Endothelial cell of umbilical vein (primary cell): ENCODE data around the gene CEMP1. TPM values are rescaled to one million over a fixed set of nuclear protein-coding genes. Genes with fewer than 3 reads are reported as not detected.

Source experiments
- BruUV-seq: library from RNA; stranded (reverse); fragments of 400-500 nt; replicated peaks from 2 replicates; lab custom pipeline; 2021; lab: Mats Ljungman, UMichigan
- CTCF ChIA-PET: fragments of 300-600, 350-600 bp; sonication (Branson Sonifier 250); formaldehyde crosslinking; loops from one replicate; lab custom pipeline; 2021; ENCODE audit warnings: antibody characterized with exemption, inconsistent platforms; lab: Charles Lee
- POLR2A ChIA-PET: fragments of 300-600, 350-600 bp; sonication (Branson Sonifier 250); formaldehyde crosslinking; loops from one replicate; lab custom pipeline; 2021; ENCODE audit warnings: antibody characterized with exemption, inconsistent platforms; lab: Charles Lee
- DNase-seq: peaks from one replicate; pipeline ENCODE4 v3.0.0-alpha.2; 2011; ENCODE audit warnings: low read depth, low spot score
- FAIRE-seq: peaks from 2 replicates; lab custom pipeline; 2011; peaks lifted over from hg19 to GRCh38; lab: Jason Lieb, UNC
- H2AFZ ChIP-seq: 2 replicates; pipeline ENCODE4 v1.6.0; 2012; ENCODE audit warnings: low read depth, low read length, control low read depth, inconsistent platforms
- H3K27ac ChIP-seq: 2 replicates; pipeline ENCODE4 v1.5.1; 2011; ENCODE audit warnings: low read depth, mild to moderate bottlenecking, control low read depth, low read length, moderate library complexity; ENCODE audit not compliant: insufficient read depth
- H3K27me3 ChIP-seq, 2 experiments: 2 replicates each; pipeline versions ENCODE4 v1.6.0 to v1.6.1; 2011; ENCODE audit warnings: low read length in 2 of 2, mixed read lengths in 1 of 2; ENCODE audit not compliant: control insufficient read depth in 2 of 2, insufficient read depth in 2 of 2
- H3K36me3 ChIP-seq, 2 experiments: 2 replicates in 1 of 2; 3 replicates in 1 of 2; pipeline ENCODE4 v1.5.1; 2011; ENCODE audit warnings: low read length in 2 of 2, mild to moderate bottlenecking in 1 of 2, moderate library complexity in 1 of 2; ENCODE audit not compliant: control insufficient read depth in 2 of 2, insufficient read depth in 2 of 2; ENCODE audit errors: extremely low read depth in 1 of 2
- H3K4me1 ChIP-seq: 3 replicates; pipeline ENCODE4 v1.5.1; 2011; ENCODE audit warnings: mild to moderate bottlenecking, low read length; ENCODE audit not compliant: control insufficient read depth, insufficient read depth; ENCODE audit errors: extremely low read depth
- H3K4me2 ChIP-seq: 2 replicates; pipeline ENCODE4 v1.6.1; 2011; ENCODE audit warnings: low read length, control low read depth, mixed read lengths; ENCODE audit not compliant: insufficient read depth
- H3K4me3 ChIP-seq, 3 experiments: fragments of 200-600 bp in 1 of 3; sonication (generic), shearing (Covaris generic) in 1 of 3; replicated peaks in 1 of 3; 2 replicates each; pipeline ENCODE4 v1.5.1; 2011 to 2016; ENCODE audit warnings: control low read depth in 3 of 3, low read length in 3 of 3, mild to moderate bottlenecking in 2 of 3, inconsistent platforms in 1 of 3, low read depth in 1 of 3, moderate library complexity in 1 of 3; ENCODE audit not compliant: insufficient read depth in 1 of 3
- H3K79me2 ChIP-seq: 2 replicates; pipeline ENCODE4 v1.6.0; 2012; ENCODE audit warnings: low read length, inconsistent platforms; ENCODE audit not compliant: control insufficient read depth, insufficient read depth
- H3K9ac ChIP-seq: replicated peaks from 2 replicates; pipeline ENCODE3; 2011; ENCODE audit warnings: low read length, control low read depth; ENCODE audit not compliant: insufficient read depth; ENCODE audit errors: extremely low read depth
- H3K9me1 ChIP-seq: replicated peaks from 3 replicates; pipeline ENCODE4 v1.6.0; 2011; ENCODE audit warnings: mild to moderate bottlenecking, low read length; ENCODE audit not compliant: control insufficient read depth, insufficient read depth; ENCODE audit errors: extremely low read depth
- H3K9me3 ChIP-seq: replicated peaks from 2 replicates; pipeline ENCODE4 v1.5.1; 2012; ENCODE audit warnings: low read length, inconsistent platforms; ENCODE audit not compliant: control insufficient read depth, insufficient read depth
- H4K20me1 ChIP-seq: replicated peaks from 2 replicates; pipeline ENCODE3; 2011; ENCODE audit warnings: mild to moderate bottlenecking, low read length; ENCODE audit not compliant: control insufficient read depth, insufficient read depth; ENCODE audit errors: extremely low read depth
- EZH2 ChIP-seq: IDR thresholded peaks from 2 replicates; pipeline ENCODE4 v1.6.1; 2012; ENCODE audit warnings: borderline replicate concordance, low read depth, mild to moderate bottlenecking, moderate library complexity, low read length, inconsistent platforms; ENCODE audit not compliant: severe bottlenecking
- FOS ChIP-seq: IDR thresholded peaks from 2 replicates; pipeline ENCODE4 v1.6.1; 2011; ENCODE audit warnings: mild to moderate bottlenecking, low read length, moderate library complexity, borderline replicate concordance; ENCODE audit not compliant: insufficient read depth
- GATA2 ChIP-seq: IDR thresholded peaks from 2 replicates; pipeline ENCODE4 v1.7.0; 2011; ENCODE audit warnings: low read depth, mild to moderate bottlenecking, moderate library complexity, mixed read lengths, low read length; ENCODE audit not compliant: insufficient read length, insufficient read depth
- JUN ChIP-seq: IDR thresholded peaks from 2 replicates; pipeline ENCODE4 v1.6.1; 2011; ENCODE audit warnings: borderline replicate concordance, low read depth; ENCODE audit not compliant: insufficient read length, insufficient read depth
- MYC ChIP-seq: IDR thresholded peaks from one replicate; pipeline ENCODE4 v1.6.1; 2011; ENCODE audit warnings: mild to moderate bottlenecking, low read depth, low read length
- POLR2A ChIP-seq: IDR thresholded peaks from 2 replicates; pipeline ENCODE4 v1.6.1; 2012; ENCODE audit warnings: low read depth, mild to moderate bottlenecking, control low read depth, low read length
- POLR2AphosphoS5 ChIP-seq: IDR thresholded peaks from 2 replicates; pipeline ENCODE4 v1.6.1; 2012; ENCODE audit warnings: low read depth, mild to moderate bottlenecking, control low read depth, low read length, moderate library complexity; ENCODE audit not compliant: insufficient read depth
- dilution Hi-C: fragments of 300-500 bp; cut with MboI; formaldehyde crosslinking; loops from one replicate; pipeline ENCODE4 v1.15.0; 2019; ENCODE audit warnings: low sequenced_read_pairs; ENCODE audit not compliant: extremely low pct_ligation_motif_present
- intact Hi-C: fragments of 100-400 bp; cut with micrococcal nuclease; formaldehyde crosslinking; loops from one replicate; pipeline ENCODE4 v1.10.0; 2022
- polyA plus RNA-seq, 4 experiments: library from polyadenylated mRNA; depleted of rRNA in 3 of 4; stranded (reverse) in 3 of 4; unstranded in 1 of 4; fragments of >200 nt; gene quantifications; 2 replicates each; pipeline versions ENCODE4 v1.2.1 to v1.2.3, GENCODE V29; 2011 to 2012; ENCODE audit warnings: missing spikeins in 1 of 4
- total RNA-seq: library from RNA; stranded (reverse); gene quantifications from 2 replicates; pipeline ENCODE4 v1.2.3, GENCODE V29; 2021
- TF ChIP-seq, protein P1 (sequence below): IDR thresholded peaks from 2 replicates; pipeline ENCODE4 v1.6.1; 2011; ENCODE audit not compliant: insufficient read depth, insufficient read length
- TF ChIP-seq, protein P2 (sequence below), 2 donors: IDR thresholded peaks; 1 replicate in 1 of 2; 2 replicates in 1 of 2; pipeline ENCODE4 v1.5.1; 2011; ENCODE audit warnings: low read length in 2 of 2, mild to moderate bottlenecking in 2 of 2, moderate library complexity in 2 of 2, control low read depth in 1 of 2, inconsistent platforms in 1 of 2, low read depth in 1 of 2; ENCODE audit not compliant: insufficient read depth in 1 of 2; ENCODE audit errors: extremely low read depth in 1 of 2

The CEMP1 gene
- total and polyA plus RNA-seq, 2 donors (not counting 3 experiments of a cell fraction or from before 2014, with no cell fraction given): not detected

- H3K4me3 ChIP-seq: no peak overlapping the region
- FAIRE-seq (no peak), DNase-seq (no peak)
- H2AFZ ChIP-seq: no peak overlapping the region
- no TSS peak for BruUV-seq
- H3K4me2 ChIP-seq: no peak overlapping the region
- no peak overlapping the region for H3K27ac ChIP-seq
- no peaks in the 10 kb centered on the region for H3K4me1 ChIP-seq
- ChIA-PET CTCF (no interaction called here), POLR2A (no interaction called here)
- H3K9ac ChIP-seq: no peak overlapping the region
- no peaks in the 10 kb centered on the region for H3K9me1 ChIP-seq
- H3K36me3 ChIP-seq: peaks cover 0 to 12% of the 10 kb centered on the region in 2 experiments
- H3K9me3 ChIP-seq: no peaks in the 10 kb centered on the region
- intact Hi-C loops (no loop called here), dilution Hi-C loops (no loop called here)
- TF ChIP-seq POLR2AphosphoS5: no peak
- no peak for TF ChIP-seq FOS
- TF ChIP-seq, protein P1, sequence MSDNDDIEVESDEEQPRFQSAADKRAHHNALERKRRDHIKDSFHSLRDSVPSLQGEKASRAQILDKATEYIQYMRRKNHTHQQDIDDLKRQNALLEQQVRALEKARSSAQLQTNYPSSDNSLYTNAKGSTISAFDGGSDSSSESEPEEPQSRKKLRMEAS: no peak
- TF ChIP-seq EZH2: no peak
- TF ChIP-seq JUN: no peak
- no peak for TF ChIP-seq GATA2
- TF ChIP-seq MYC: no peak
- TF ChIP-seq POLR2A: no peak
- TF ChIP-seq, protein P2, sequence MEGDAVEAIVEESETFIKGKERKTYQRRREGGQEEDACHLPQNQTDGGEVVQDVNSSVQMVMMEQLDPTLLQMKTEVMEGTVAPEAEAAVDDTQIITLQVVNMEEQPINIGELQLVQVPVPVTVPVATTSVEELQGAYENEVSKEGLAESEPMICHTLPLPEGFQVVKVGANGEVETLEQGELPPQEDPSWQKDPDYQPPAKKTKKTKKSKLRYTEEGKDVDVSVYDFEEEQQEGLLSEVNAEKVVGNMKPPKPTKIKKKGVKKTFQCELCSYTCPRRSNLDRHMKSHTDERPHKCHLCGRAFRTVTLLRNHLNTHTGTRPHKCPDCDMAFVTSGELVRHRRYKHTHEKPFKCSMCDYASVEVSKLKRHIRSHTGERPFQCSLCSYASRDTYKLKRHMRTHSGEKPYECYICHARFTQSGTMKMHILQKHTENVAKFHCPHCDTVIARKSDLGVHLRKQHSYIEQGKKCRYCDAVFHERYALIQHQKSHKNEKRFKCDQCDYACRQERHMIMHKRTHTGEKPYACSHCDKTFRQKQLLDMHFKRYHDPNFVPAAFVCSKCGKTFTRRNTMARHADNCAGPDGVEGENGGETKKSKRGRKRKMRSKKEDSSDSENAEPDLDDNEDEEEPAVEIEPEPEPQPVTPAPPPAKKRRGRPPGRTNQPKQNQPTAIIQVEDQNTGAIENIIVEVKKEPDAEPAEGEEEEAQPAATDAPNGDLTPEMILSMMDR (IDR thresholded peaks at IDR 0.05; ENCODE audit: extremely low read depth in 1 of 2, insufficient read depth in 1 of 2, low read depth in 1 of 2, low read length in 2 of 2): no peak
- H4K20me1 ChIP-seq: no peaks in the 10 kb centered on the region
- peaks cover 2% of the 10 kb centered on the region for H3K79me2 ChIP-seq
- no peaks in the 10 kb centered on the region for H3K27me3 ChIP-seq
Measured at GRCh38 chr16:2493605-2494004, 37.6 kb downstream of the CEMP1 start.
